DND-41 (cell line): Measurements from ENCODE around the gene PACRG.

ENCODE experiments used
- ATAC-seq: fragments of 200-7000 bp; cut with Tn5 transposase; 3 replicates; pipeline ENCODE4 v1.9.1; 2021; ENCODE audit warnings: low read depth; ENCODE audit not compliant: insufficient read depth
- DNase-seq: peaks from one replicate; pipeline ENCODE4 v3.0.0-alpha.2; 2020
- H2AFZ ChIP-seq: 2 replicates; pipeline ENCODE4 v1.6.0; 2012; ENCODE audit warnings: low read depth, low read length
- H3K27ac ChIP-seq: 2 replicates; pipeline ENCODE4 v1.5.1; 2012; ENCODE audit warnings: low read length, inconsistent platforms
- H3K27me3 ChIP-seq: fragments of 200-600 bp; sonication (generic); 2 replicates; pipeline ENCODE4 v1.6.0; 2012; ENCODE audit warnings: low read length, mild to moderate bottlenecking, inconsistent platforms; ENCODE audit not compliant: insufficient read depth, poor library complexity
- H3K36me3 ChIP-seq: 2 replicates; pipeline ENCODE4 v1.5.1; 2012; ENCODE audit warnings: low read length, inconsistent platforms; ENCODE audit not compliant: insufficient read depth
- H3K4me1 ChIP-seq: 2 replicates; pipeline ENCODE4 v1.5.1; 2012; ENCODE audit warnings: mild to moderate bottlenecking, low read length; ENCODE audit not compliant: insufficient read depth
- H3K4me2 ChIP-seq: 2 replicates; pipeline ENCODE4 v1.6.0; 2012; ENCODE audit warnings: mild to moderate bottlenecking, moderate library complexity, low read length, inconsistent platforms; ENCODE audit not compliant: insufficient read depth
- H3K4me3 ChIP-seq, 2 experiments: fragments of 200-600 bp in 1 of 2; shearing (Covaris generic) in 1 of 2; 2 replicates each; pipeline ENCODE4 v1.5.1; 2012 to 2016; ENCODE audit warnings: inconsistent platforms in 2 of 2, low read length in 2 of 2, mild to moderate bottlenecking in 2 of 2, low read depth in 1 of 2, moderate library complexity in 1 of 2
- H3K79me2 ChIP-seq: 2 replicates; pipeline ENCODE4 v1.6.0; 2012; ENCODE audit warnings: low read length, inconsistent platforms; ENCODE audit not compliant: insufficient read depth
- H3K9ac ChIP-seq: 2 replicates; pipeline ENCODE4 v1.6.0; 2012; ENCODE audit warnings: low read depth, mild to moderate bottlenecking, inconsistent platforms, low read length, moderate library complexity
- H3K9me3 ChIP-seq: 2 replicates; pipeline ENCODE4 v1.5.1; 2012; ENCODE audit warnings: low read length, moderate library complexity, mild to moderate bottlenecking, inconsistent platforms; ENCODE audit not compliant: insufficient read depth, severe bottlenecking
- H4K20me1 ChIP-seq: 2 replicates; pipeline ENCODE4 v1.6.0; 2012; ENCODE audit warnings: low read length; ENCODE audit not compliant: insufficient read depth
- CTCF ChIP-seq: IDR thresholded peaks from 2 replicates; pipeline ENCODE4 v1.5.1; 2012; ENCODE audit warnings: borderline replicate concordance, low read length, moderate library complexity, mild to moderate bottlenecking; ENCODE audit not compliant: poor library complexity, severe bottlenecking; ENCODE audit errors: extremely low read depth
- EZH2 ChIP-seq: IDR thresholded peaks from 3 replicates; pipeline ENCODE4 v1.6.1; 2012; ENCODE audit warnings: borderline replicate concordance, low read depth, mild to moderate bottlenecking, moderate library complexity, low read length, inconsistent platforms; ENCODE audit not compliant: severe bottlenecking

PACRG gene

GRCh38 chr6:162951164-162951743, 223.5 kb downstream of the PACRG start:
- TF ChIP-seq CTCF (no peak), EZH2 (no peak)
- Histone ChIP-seq H3K4me1 (no peaks in the 10 kb centered on the region), H3K9ac (no peak overlapping the region), H3K36me3 (no peaks in the 10 kb centered on the region), H3K27me3 (no peaks in the 10 kb centered on the region), H2AFZ (no peak overlapping the region), H3K9me3 (no peaks in the 10 kb centered on the region), H4K20me1 (no peaks in the 10 kb centered on the region), H3K4me2 (no peak overlapping the region), H3K4me3 (no peak overlapping the region), H3K79me2 (no peaks in the 10 kb centered on the region), H3K27ac (no peak overlapping the region)
- DNase-seq = no peak
- no peak for ATAC-seq

GRCh38 chr6:162952423-162952822, 224.6 kb downstream of the PACRG start:
- TF ChIP-seq CTCF = no peak
- no peak overlapping the region for H3K27ac ChIP-seq
- no peaks in the 10 kb centered on the region for H3K79me2 ChIP-seq
- H3K9ac ChIP-seq = no peak overlapping the region
- no peaks in the 10 kb centered on the region for H3K4me1 ChIP-seq
- no peak for ATAC-seq
- no peaks in the 10 kb centered on the region for H4K20me1 ChIP-seq
- H3K9me3 ChIP-seq = no peaks in the 10 kb centered on the region
- H3K4me3 ChIP-seq = no peak overlapping the region
- no peak for DNase-seq
- H3K36me3 ChIP-seq = no peaks in the 10 kb centered on the region
- H3K4me2 ChIP-seq = no peak overlapping the region
- H2AFZ ChIP-seq = no peak overlapping the region
- H3K27me3 ChIP-seq = no peaks in the 10 kb centered on the region

- Histone ChIP-seq H3K4me1 (no peaks in the 10 kb centered on the region), H3K9ac (no peak overlapping the region), H3K27me3 (no peaks in the 10 kb centered on the region), H3K4me2 (no peak overlapping the region), H3K27ac (no peak overlapping the region), H3K36me3 (no peaks in the 10 kb centered on the region), H4K20me1 (no peaks in the 10 kb centered on the region), H3K79me2 (no peaks in the 10 kb centered on the region), H3K4me3 (no peak overlapping the region), H3K9me3 (no peaks in the 10 kb centered on the region), H2AFZ (no peak overlapping the region)
- TF ChIP-seq CTCF (no peak), EZH2 (no peak)
- DNase-seq (no peak), ATAC-seq (no peak)
Observed at GRCh38 chr6:162957062-162957461, 229.3 kb downstream of the PACRG start.
